GM21515 (cell line): Measurements from ENCODE around the gene ENO1.

Experiments used
- ATAC-seq: cut with Tn5 transposase; IDR thresholded peaks from one replicate; pipeline ENCODE4 v1.9.1; 2021; ENCODE audit not compliant: unreplicated experiment

The ENO1 gene

DNA sequence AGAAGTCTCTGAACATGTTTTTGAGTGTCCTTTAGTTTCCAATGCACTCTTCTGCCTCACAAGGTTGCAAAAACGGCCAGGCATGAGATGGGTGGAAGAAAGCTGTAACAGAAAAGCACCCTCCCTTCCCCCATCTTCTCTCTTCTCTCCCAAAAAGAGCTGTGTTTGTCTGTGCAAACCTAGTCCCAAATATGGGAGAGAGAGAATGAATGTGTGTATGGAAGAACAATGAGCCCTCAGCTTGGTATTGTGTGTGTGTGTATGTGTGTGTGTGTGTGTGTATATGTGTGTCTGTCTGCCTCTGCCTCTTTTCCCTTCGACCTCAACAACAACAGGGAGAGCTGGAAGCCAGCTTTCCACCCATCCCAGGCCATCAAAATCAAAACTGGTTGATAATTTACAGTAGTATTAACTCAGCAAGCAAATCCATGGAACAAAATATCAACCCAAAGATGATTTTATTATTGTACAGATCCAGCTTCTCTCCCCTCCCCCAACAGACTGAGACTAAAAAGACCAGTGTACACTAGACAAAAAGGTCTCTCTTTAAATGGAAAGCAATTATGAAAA lies 62.8 kb downstream of the ENO1 start:
- ATAC-seq: no peak

DNA sequence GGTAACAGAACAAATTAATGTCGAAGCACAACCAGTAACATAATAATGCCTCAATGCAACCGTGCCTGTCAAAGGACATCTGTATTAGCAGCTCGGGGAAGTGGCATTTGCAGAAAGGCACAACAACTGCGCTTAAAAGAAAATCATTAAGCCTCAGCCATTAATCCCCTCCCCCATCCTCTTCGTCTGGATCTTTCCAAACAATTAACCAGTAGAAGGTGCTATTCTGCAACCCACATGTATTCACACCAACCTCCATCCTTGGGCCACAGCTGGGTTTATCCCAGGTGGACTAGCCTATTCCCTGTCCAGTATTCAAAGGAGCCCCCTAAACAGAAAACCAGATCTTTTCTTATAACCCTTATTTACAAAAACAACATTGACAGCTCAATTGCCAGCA lies 63.6 kb downstream of the ENO1 start:
- no peak for ATAC-seq

DNA sequence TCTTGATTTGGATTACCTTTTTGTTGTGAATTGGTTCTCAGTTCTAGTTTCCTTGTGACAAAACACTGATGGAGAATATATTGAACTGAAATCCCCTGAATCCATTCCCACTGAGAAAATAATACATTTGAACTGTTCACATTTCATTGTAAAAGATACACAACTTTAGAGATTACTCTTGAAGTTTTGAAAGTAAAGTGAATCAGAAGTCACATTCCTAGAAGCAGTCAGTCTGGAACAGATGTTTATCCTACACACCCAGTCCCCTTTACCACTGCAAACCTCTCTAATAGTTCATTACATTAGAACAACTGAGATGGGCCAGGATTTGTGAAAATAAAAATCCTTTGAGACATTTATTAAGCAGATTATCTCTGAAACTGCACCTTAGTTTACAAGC lies 64.5 kb downstream of the ENO1 start:
- no peak for ATAC-seq

GRCh38 chr1:8813016-8813763 lies 65.3 kb downstream of the ENO1 start:
- no peak for ATAC-seq

DNA sequence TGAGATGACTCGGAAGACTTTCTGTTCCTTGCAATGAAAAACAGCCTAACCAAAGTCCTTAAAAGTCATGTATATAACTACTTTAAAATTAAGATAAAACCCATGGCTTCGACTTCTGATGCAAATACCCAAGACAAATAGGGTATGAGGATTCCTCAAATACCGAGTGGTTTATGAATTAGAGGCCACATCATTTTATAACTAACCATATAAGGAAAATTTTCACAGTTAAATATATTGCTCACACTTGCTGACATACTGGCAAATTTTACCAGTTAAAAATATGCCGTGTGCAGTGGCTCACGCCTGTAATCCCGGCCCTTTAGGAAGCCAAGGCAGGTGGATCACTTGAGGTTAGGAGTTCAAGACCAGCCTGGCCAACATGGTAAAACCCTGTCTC lies 66.4 kb downstream of the ENO1 start:
- ATAC-seq: no peak
